Astrocyte of the cerebellum (primary cell): ENCODE results near the gene ARHGAP30.
A peak's percentile ranks its signal among the peaks of the same experiment; 100 is the strongest.

ENCODE experiments used
- DNase-seq: peaks from one replicate; pipeline ENCODE4 v3.0.0-alpha.2; 2011; ENCODE audit warnings: low read depth
- H3K4me3 ChIP-seq: 2 replicates; pipeline ENCODE4 v1.5.1; 2011; ENCODE audit warnings: mild to moderate bottlenecking, low read depth, low read length, moderate library complexity
- in situ Hi-C: cut with HindIII; loops from 2 replicates; pipeline ENCODE4 v1.10.0; 2017; ENCODE audit warnings: low sequenced_read_pairs
- TF ChIP-seq, protein P1 (sequence below): IDR thresholded peaks from 2 replicates; pipeline ENCODE4 v1.5.1; 2012; ENCODE audit warnings: low read length, low read depth, moderate library complexity, mild to moderate bottlenecking; ENCODE audit errors: missing control alignments

ARHGAP30 gene

DNA sequence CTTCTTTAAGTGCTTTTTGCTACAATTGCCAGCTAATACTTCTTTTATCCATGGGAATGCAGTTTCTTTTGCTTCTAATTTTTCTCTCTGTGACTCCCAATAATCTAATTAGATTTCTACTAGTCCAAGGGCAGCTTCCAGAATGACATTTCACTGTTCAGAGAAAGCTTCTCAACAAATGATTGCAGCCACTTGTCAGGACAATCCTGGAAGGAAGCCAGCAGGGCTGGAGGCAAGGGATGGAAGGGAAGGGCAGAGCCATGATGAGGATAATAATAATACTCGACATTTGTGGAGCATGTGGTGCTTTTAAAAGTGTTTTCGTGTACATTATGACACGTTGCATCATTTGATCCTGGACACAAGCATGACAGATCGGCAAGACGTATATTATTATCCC lies 68.2 kb downstream of the ARHGAP30 start:
- DNase-seq: no peak
- TF ChIP-seq, protein P1, sequence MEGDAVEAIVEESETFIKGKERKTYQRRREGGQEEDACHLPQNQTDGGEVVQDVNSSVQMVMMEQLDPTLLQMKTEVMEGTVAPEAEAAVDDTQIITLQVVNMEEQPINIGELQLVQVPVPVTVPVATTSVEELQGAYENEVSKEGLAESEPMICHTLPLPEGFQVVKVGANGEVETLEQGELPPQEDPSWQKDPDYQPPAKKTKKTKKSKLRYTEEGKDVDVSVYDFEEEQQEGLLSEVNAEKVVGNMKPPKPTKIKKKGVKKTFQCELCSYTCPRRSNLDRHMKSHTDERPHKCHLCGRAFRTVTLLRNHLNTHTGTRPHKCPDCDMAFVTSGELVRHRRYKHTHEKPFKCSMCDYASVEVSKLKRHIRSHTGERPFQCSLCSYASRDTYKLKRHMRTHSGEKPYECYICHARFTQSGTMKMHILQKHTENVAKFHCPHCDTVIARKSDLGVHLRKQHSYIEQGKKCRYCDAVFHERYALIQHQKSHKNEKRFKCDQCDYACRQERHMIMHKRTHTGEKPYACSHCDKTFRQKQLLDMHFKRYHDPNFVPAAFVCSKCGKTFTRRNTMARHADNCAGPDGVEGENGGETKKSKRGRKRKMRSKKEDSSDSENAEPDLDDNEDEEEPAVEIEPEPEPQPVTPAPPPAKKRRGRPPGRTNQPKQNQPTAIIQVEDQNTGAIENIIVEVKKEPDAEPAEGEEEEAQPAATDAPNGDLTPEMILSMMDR: no peak
- H3K4me3 ChIP-seq: no peak overlapping the region
- in situ Hi-C loops: no loop called here

DNA sequence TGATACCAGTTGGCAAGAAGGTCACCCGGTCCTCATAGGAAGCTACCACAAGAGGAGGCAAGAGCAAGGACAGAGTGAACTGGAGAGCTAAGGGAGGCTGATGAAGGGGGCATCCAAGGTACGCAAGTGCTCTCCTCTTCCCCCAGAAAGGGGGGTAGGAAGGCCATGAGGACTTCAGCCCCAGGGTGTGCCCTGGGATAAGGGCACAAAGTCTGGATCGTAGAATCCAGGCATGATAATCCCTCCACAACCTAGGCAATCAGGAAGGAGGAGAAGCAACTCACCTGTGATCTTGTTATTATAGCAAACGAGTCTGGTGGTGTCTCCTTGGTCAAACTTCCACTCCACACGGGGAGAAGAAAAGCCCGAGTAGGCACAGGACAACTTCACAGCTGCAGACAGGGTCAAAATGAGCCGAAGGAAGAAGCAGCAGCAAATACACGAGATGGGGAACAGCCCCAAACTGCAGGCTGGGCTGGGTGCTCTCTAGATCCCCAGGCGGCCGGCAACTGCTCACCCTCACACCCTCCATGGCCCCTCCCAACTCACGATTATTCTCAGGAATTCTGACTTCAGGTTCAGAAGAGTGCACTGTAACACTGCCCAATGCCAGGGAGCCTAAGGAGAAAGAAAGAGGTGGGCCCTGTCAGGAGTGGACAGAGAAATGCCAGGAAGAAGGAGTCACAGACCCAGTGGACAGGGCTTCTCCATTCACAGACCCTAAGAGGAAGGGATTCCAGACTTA lies 68.8 kb downstream of the ARHGAP30 start:
- in situ Hi-C loops: no loop called here
- DNase-seq: no peak
- TF ChIP-seq, protein P1: no peak
- H3K4me3 ChIP-seq: no peak overlapping the region

DNA sequence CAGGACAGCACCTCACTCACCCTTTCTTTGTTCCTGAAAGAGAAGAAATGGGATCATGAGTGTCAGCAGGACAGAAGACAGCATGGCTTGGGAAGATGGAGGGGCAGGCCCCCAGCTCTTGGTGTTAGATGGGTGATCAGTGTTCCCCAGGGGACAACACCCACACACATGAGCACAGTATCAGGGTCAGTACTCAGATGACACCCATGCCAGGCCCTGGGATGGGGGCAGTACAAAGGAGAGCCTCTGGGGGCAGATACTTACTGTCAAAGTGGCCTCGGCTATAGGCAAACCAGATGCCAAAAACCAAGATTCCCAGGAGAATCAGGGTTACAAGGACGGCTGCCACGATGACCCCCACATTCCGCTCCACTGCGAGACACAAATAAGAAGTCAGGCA lies 70.3 kb downstream of the ARHGAP30 start:
- DNase-seq: no peak
- H3K4me3 ChIP-seq: no peak overlapping the region
- in situ Hi-C loops: no loop called here
- TF ChIP-seq, protein P1: no peak

DNA sequence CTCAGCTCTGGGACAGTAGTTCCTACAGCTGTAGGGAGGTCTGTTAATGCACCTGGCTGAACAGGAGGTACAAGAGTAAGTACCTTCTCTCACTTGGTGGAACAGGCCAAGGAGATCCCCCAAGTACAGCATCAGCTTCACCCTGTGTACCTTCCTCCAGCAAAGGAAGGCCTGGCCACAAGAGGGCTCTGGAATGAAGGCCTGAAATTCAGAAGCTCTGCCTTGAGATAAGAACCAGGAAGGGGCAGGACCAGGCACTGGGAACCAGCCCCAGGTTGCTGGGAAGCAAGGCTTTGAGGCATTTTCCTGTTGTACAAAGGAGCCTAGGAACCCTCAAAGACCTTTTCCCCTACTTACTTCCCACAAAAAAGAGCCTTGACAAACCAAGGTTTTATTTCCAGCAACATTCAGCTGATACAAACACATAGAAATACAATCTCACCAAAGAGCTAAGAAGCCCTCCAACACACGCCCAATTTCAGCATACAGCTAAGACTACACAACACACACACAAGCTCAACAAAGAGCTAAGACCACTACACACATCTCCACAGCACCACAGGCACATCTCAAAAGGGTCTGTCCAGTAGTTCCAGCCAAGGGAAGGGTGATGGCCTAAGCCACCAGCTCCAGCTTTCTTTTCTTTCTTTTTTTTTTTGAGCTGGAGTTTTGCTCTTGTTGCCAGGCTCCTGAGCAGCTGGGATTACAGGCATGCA lies 72.2 kb downstream of the ARHGAP30 start:
- DNase-seq: peak; percentile 19
- no peak overlapping the region for H3K4me3 ChIP-seq
- in situ Hi-C loops: no loop called here
- TF ChIP-seq, protein P1: peak; percentile 68
